ENCODE measurements around the gene APOBEC3A.
"Not testable (repeated sequence)": the region's sequence is repeated elsewhere in the genome, so short reads cannot be mapped to it uniquely, and the experiment has no call there.

Gene APOBEC3A

DNA sequence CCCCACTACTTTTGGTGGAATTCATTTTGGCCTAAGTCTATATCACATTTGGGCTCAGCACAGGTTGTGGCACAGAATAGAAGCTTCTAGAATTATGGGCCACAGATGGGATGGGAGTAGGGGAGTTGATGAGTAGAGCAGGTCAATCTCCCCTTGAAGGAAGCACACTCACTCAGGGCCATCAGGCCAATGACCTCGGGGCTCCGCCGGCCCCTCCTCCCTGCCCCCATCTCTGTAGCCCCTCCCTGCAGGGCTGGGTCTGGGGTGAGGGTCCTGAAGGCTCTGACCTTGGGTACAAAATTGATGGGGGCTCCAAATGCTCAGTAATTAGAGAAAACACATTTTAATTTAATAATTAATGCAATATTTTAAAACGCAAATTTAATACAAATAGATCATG lies 3.3 kb downstream of the APOBEC3A start:
- not testable (repeated sequence) for DNase-seq

DNA sequence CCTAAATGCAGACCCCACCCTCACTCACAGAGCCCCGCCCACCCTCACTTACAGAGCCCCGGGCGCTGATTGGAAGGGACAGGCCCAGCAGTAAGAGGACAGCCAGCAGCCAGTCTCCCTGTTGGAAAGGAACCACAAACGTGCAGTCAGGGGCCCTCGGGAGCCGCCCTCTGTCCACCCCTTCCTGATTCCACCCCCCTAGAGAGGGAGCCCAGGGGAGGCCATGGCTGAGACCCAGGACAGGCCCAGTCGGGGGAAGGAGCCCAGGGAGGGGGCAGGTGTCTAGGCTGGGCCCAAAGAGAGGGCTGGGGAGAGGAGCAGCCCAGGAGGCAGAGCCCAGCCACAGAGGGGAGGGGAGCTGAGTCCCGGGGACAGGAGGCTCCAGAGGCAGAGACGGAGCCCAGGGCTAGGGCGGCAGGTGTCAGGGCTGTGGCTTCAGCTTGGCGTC lies 5.9 kb downstream of the APOBEC3A start:
- DNase-seq, result not testable (repeated sequence)

GRCh38 chr22:38963872-38964271 lies 6.5 kb downstream of the APOBEC3A start:
- no peak for DNase-seq

DNA sequence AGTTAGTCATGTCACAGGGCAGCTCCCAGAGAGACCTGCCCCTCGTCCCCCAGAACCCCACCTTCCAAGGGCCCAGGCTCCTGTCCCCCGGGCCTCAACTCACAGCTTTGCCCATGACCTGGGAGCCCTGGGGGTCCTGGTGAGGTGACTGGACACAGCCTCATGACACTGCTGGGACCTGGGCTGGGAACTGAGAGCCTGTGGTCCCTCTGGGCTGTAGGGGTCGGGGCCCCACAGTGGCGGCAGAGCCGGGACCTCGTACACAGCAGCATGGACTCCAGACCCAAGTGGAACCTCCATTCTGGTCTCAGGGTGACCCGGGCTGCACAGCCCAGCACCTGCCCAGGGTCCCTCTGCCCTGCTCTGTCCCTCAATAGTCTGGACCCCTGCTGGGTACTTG lies 6.9 kb downstream of the APOBEC3A start:
- DNase-seq, result no peak

GRCh38 chr22:38964989-38965388 lies 7.6 kb downstream of the APOBEC3A start:
- no peak for DNase-seq

GRCh38 chr22:38965614-38966379 lies 8.4 kb downstream of the APOBEC3A start:
- no peak for DNase-seq

DNA sequence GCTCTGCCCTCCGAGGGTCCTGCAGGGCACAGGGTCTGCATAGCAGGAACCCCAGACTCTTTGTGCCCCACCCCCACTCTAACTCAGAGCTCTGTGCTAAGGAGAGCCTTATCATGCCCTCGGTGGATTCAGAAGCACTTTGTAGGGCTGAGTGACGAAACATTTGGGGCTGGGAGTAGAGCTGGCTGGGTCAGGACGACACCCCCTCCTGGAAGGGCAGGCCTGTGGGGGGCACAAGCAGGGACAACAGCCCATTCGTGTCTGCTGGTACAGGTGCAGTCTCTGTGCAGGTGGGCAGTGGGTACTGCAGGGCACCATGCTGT lies 8.9 kb downstream of the APOBEC3A start:
- no peak for DNase-seq

DNA sequence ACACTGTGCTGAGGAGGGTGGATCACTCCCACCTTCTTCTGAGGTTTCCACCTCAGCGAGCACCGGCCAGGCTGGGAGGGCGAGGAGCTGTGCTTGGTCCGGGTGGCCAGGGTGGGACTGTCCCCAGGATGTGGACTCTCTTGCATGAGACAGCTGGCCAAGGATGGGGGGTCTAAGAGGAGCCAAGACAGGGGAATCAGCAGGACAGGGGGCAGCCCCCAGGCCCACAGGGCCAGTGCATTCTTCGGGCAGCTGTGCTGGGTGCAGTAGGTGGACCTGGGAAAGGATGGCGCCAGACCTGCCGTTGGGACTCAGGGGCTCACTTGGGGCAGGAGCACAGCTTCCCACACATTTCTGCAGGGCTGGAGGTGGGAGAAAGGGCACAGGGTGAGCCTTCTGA lies 9.5 kb downstream of the APOBEC3A start:
- DNase-seq, result no peak

GRCh38 chr22:38967451-38968450 lies 10.3 kb downstream of the APOBEC3A start:
- no peak for DNase-seq

DNA sequence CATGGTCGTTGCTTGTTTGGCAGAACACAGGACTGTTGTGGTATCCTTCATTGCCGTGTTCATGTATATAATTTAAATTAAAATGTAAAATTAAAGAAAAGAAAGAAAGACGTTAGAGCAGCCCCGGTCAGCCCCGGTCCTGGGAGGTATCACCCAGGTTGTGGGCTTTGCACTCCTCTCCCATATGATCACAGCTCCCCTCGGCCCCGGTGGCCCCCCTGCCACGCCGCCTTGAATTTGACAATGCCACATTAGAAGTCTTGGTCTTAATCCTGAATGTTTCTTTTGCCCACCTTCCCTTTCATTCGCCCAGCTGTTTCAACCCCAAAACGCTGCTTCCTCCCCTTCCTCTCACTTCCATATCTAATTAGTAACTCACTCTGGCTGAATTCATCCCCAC lies 11.4 kb downstream of the APOBEC3A start:
- DNase-seq, result no peak

GRCh38 chr22:38970551-38970950 lies 13.1 kb downstream of the APOBEC3A start:
- DNase-seq, result no peak

DNA sequence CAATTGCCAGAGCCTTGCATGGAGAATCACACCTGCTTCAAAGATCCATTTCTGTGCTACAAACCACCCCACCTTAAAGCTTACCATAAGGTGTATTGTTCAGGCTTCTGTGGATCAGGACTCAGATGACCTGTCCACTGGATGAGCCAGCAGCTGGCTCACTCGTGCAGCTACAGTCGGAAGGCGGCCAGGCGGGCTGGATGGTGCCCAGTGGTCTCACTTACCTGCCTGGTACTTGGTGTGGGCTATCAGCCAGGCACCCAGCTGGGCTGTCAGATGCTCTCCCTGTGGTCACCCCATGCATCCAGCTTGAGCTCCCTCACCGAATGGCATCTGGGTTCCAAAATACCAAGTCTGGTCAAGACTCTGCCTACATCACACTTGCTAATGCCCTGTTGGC lies 13.8 kb downstream of the APOBEC3A start:
- DNase-seq, result no peak

GRCh38 chr22:38971791-38972190 lies 14.4 kb downstream of the APOBEC3A start:
- no peak for DNase-seq

GRCh38 chr22:38972558-38972957 lies 15.1 kb downstream of the APOBEC3A start:
- no peak for DNase-seq

DNA sequence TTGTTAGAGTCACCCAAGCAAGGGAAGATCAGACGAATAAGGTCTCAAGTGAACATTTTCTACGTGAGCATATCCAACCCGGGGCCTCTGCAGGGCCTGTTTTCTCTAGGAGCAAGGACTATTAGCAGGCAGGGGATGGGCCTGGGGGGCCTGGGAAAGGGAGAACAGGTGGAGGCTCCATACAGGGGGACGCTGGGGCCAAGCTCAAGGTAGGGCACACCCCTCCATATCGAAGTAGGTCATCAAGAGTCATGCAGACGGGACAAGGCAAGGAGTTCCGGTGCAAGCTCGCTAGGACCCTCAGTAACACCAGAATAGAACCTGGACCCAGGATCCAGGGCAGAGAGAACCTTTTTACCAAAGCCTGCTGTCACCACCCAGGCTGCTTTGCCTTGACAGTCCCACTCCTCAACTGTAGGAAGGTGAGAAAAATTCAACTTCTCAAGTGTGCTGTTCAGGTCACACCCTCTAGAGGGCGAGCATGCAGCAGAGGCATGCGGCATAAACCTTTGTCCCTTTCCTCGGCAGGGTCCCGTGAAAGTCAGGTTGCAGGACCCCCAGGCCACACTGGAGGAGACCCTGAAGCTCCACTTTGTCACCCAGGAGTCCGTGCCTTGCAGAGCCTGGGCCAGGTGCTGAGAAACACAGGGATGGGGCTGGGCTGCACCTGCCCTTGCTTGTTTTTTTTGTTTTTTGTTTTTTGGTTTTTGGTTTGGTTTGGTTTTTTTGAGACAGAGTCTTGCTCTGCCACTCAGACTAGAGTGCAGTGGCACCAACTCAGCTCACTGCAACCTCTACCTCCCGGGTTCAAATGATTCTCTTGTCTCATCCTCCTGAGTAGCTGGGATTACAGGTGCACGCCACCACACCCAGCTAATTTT lies 16.1 kb downstream of the APOBEC3A start:
- DNase-seq, result peak; percentile 35

DNA sequence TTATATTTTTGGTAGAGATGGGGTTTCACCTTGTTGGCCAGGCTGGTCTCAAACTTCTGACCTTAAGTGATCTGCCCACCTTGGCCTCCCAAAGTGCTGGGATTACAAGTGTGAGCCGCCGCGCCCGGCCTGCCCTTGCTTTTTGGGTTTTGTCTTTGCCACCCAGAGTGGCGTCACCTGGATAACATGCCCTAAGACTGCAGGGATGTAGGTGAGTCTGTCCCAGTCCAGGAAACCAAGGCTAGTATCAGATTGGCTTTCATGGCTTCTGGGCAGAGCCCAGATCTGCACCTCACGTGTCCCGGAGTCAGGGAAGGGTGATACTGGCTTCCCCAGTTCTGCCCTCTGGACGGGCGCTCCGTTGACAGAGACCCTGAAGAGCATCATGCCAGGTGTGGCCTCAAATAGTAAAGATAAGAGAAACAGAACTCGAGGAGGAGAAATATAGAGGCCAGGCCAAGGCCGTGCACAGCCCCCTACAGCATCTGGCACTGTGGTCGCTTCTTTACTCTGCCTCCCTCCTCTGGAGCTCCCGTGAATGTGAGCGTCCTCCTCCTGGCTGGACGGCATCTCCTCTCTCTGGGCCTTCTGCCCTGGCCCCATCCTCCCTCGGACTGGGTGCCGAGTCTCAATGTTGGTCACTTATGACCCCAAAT lies 16.9 kb downstream of the APOBEC3A start:
- no peak for DNase-seq

DNA sequence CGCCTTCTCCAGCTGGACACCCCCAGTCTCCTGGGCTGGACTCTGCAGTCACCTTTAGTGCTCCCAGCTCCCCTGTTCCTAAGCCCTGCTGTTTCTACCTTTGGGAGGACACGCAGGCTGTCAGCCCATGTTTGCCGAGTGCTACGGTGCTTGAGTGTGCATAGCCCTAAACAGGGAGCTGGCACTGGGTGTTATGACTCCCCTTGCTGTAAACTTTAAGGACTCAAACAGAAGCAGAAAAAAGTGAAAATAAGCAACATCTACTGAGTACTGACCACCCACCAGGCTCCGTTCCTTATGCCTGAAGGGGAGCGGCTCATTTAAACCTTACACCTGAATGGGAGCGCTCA lies 17.4 kb downstream of the APOBEC3A start:
- no peak for DNase-seq

GRCh38 chr22:38977289-38977688 lies 19.9 kb downstream of the APOBEC3A start:
- not testable (repeated sequence) for DNase-seq

DNA sequence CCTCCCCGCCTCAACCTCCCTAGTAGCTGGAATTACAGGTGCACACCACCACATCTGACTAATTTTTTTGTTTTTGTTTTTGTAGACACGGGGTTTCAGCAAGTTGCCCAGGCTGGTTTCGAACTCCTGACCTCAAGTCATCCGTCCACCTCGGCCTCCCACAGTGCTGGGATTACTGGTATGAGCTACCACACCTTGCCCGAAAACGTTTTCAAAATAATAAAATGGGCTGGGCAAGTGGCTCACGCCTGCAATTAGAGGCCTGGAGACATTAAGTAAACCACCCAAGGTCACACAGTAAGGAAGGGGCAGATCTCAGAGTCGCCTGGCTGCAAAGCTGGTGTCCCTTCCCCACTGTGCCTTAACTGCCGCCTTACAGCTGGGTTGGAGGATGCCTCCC lies 23.2 kb downstream of the APOBEC3A start:
- DNase-seq, result not testable (repeated sequence)

GRCh38 chr22:38981005-38981991 lies 23.9 kb downstream of the APOBEC3A start:
- DNase-seq, result no peak

Measured in NK-92 treated with Interleukin-12 subunit alpha and Interleukin-12 subunit beta, amount 100 ng/mL, for 24 hours (cell line).